ENCODE measurements around the gene FUT7.

Gene FUT7

GRCh38 chr9:136988872-136989271 lies 43.0 kb downstream of the FUT7 start:
- Histone ChIP-seq H3K27ac (ENCODE audit: low read depth, low read length) (no peak overlapping the region), H4K20me1 (ENCODE audit: low read depth, low read length) (no peaks in the 10 kb centered on the region), H3K79me2 (ENCODE audit: insufficient read depth, low read length) (no peaks in the 10 kb centered on the region), H3K9me3 (ENCODE audit: insufficient read depth, low read length) (no peaks in the 10 kb centered on the region), H2AFZ (ENCODE audit: low read depth, low read length, severe bottlenecking) (no peak overlapping the region), H3K36me3 (ENCODE audit: low read length) (no peaks in the 10 kb centered on the region), H3F3A (ENCODE audit: insufficient read depth) (no peaks in the 10 kb centered on the region), H3K4me3 (ENCODE audit: insufficient read depth, low read length, poor library complexity, severe bottlenecking) (no peak overlapping the region), H3K4me2 (ENCODE audit: low read depth, low read length, poor library complexity, severe bottlenecking) (no peak overlapping the region), H3K27me3 (ENCODE audit: low read length) (no peaks in the 10 kb centered on the region), H3K9ac (ENCODE audit: low read length) (no peak overlapping the region), H3K9me2 (replicated peaks; ENCODE audit: insufficient read depth, low read length) (no peaks in the 10 kb centered on the region)
- no peak for TF ChIP-seq EZH2phosphoT487 (conservative IDR thresholded peaks at IDR 0.05; ENCODE audit: low read length)
- TF ChIP-seq, protein P1, sequence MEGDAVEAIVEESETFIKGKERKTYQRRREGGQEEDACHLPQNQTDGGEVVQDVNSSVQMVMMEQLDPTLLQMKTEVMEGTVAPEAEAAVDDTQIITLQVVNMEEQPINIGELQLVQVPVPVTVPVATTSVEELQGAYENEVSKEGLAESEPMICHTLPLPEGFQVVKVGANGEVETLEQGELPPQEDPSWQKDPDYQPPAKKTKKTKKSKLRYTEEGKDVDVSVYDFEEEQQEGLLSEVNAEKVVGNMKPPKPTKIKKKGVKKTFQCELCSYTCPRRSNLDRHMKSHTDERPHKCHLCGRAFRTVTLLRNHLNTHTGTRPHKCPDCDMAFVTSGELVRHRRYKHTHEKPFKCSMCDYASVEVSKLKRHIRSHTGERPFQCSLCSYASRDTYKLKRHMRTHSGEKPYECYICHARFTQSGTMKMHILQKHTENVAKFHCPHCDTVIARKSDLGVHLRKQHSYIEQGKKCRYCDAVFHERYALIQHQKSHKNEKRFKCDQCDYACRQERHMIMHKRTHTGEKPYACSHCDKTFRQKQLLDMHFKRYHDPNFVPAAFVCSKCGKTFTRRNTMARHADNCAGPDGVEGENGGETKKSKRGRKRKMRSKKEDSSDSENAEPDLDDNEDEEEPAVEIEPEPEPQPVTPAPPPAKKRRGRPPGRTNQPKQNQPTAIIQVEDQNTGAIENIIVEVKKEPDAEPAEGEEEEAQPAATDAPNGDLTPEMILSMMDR (IDR thresholded peaks at IDR 0.05; ENCODE audit: insufficient read depth, low read length, poor library complexity, severe bottlenecking), result no peak

GRCh38 chr9:136985853-136986252 lies 46.0 kb downstream of the FUT7 start:
- Histone ChIP-seq H3K79me2 (ENCODE audit: insufficient read depth, low read length) (no peaks in the 10 kb centered on the region), H3K9me3 (ENCODE audit: insufficient read depth, low read length) (no peaks in the 10 kb centered on the region), H3K4me3 (ENCODE audit: insufficient read depth, low read length, poor library complexity, severe bottlenecking) (no peak overlapping the region), H3K27ac (ENCODE audit: low read depth, low read length) (no peak overlapping the region), H3K36me3 (ENCODE audit: low read length) (no peaks in the 10 kb centered on the region), H3K9ac (ENCODE audit: low read length) (no peak overlapping the region), H4K20me1 (ENCODE audit: low read depth, low read length) (no peaks in the 10 kb centered on the region), H2AFZ (ENCODE audit: low read depth, low read length, severe bottlenecking) (no peak overlapping the region), H3K27me3 (ENCODE audit: low read length) (no peaks in the 10 kb centered on the region), H3K9me2 (replicated peaks; ENCODE audit: insufficient read depth, low read length) (no peaks in the 10 kb centered on the region), H3K4me2 (ENCODE audit: low read depth, low read length, poor library complexity, severe bottlenecking) (no peak overlapping the region), H3F3A (ENCODE audit: insufficient read depth) (no peaks in the 10 kb centered on the region)
- TF ChIP-seq, protein P1 (IDR thresholded peaks at IDR 0.05; ENCODE audit: insufficient read depth, low read length, poor library complexity, severe bottlenecking), result no peak
- TF ChIP-seq EZH2phosphoT487 (conservative IDR thresholded peaks at IDR 0.05; ENCODE audit: low read length), result no peak

- no peaks in the 10 kb centered on the region for H3K36me3 ChIP-seq (ENCODE audit: low read length)
- no peak overlapping the region for H3K4me2 ChIP-seq (ENCODE audit: low read depth, low read length, poor library complexity, severe bottlenecking)
- H3K9me2 ChIP-seq (replicated peaks; ENCODE audit: insufficient read depth, low read length), result no peaks in the 10 kb centered on the region
- no peak overlapping the region for H3K9ac ChIP-seq (ENCODE audit: low read length)
- H3K4me3 ChIP-seq (ENCODE audit: insufficient read depth, low read length, poor library complexity, severe bottlenecking), result no peak overlapping the region
- H2AFZ ChIP-seq (ENCODE audit: low read depth, low read length, severe bottlenecking), result no peak overlapping the region
- H3F3A ChIP-seq (ENCODE audit: insufficient read depth), result no peaks in the 10 kb centered on the region
- H3K27ac ChIP-seq (ENCODE audit: low read depth, low read length), result no peak overlapping the region
- no peaks in the 10 kb centered on the region for H3K79me2 ChIP-seq (ENCODE audit: insufficient read depth, low read length)
- H4K20me1 ChIP-seq (ENCODE audit: low read depth, low read length), result no peaks in the 10 kb centered on the region
- H3K9me3 ChIP-seq (ENCODE audit: insufficient read depth, low read length), result no peaks in the 10 kb centered on the region
- no peaks in the 10 kb centered on the region for H3K27me3 ChIP-seq (ENCODE audit: low read length)
- TF ChIP-seq EZH2phosphoT487 (conservative IDR thresholded peaks at IDR 0.05; ENCODE audit: low read length), result no peak
- TF ChIP-seq, protein P1 (IDR thresholded peaks at IDR 0.05; ENCODE audit: insufficient read depth, low read length, poor library complexity, severe bottlenecking), result no peak
Measured at GRCh38 chr9:136985027-136985602, 46.8 kb downstream of the FUT7 start.

All from SU-DHL-6 (cell line).